Measurements from ENCODE around the gene LRRTM3. TPM values are rescaled to one million over a fixed set of nuclear protein-coding genes. Genes with fewer than 3 reads are reported as not detected.

LRRTM3 gene
- total RNA-seq, 1 donor from 2014 or later: 0.13 TPM

DNA sequence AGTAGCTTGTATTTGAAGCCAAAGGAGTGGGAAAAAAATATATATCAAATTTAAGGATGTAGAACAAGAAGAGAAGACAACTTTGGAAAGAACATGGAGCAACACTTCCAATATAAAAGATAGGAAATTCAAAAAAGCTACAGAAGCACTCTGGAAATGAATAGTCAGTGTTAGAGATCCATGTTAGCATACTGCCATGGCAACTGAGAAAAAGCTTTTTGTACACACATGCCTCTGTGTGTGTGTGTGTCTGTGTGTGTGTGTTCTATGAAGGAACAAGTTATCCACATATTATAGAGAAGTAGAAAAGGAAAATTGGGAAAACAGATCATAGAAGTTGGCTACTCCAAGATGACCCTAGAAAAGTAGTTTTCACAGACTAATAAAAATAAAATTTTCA, 96.3 kb downstream of the LRRTM3 start:
- DNase-seq (ENCODE audit: low spot score): no peak

DNA sequence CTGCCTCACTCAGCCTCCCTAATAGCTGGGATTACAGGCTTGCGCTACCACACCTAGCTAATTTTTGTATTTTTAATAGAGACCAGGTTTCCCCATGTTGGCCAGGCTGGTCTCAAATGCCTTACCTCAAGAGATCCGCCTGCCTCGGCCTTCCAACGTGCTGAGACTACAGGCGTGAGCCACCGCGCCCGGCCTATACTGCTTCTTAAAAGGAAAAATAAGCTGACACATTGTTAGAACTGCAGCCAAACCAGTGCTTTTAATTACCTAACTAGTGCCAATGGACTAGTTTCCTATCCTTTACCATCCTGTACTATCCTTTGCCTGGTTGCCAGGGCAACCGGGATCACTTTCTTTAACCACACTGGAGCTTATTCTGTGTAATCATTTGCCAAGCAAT, 108.0 kb downstream of the LRRTM3 start:
- DNase-seq (ENCODE audit: low spot score): no peak

DNA sequence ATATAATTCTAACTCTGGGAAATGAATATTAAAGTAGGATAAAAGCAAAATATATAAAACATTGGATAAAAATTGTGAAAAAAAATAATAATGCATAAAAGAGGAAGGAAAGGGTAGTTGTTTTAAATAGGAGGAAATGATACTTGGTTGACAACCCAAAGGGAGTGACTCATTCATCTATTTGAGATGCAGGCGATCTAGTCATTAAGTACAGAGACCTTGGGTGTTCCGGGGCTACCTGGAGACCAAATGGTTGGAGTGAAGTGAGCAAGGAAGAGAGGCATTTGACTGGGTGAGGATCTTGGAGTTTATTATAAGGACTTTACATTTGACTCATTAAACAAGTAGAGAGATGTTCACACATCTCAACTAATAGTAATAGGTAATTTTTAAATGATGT, 111.0 kb downstream of the LRRTM3 start:
- DNase-seq (ENCODE audit: low spot score): no peak

DNA sequence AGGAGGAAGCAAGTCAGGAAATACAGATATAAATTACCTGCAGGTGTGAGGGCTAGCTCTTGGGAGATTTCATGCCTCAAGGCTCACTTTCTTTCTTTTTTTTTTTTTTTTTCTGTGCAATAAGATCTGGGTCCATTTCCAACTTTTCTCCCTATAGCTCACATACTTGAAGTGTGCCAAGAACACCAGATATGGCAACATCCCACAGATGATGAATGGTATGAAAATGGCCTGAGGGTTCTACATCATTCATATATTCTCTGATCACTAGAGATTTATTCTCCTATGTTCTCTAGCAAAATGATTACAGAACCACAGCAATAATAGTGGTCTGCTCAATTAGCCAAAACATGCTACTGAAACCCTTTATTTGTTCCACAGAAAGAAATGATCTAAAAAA, 117.2 kb downstream of the LRRTM3 start:
- no peak for DNase-seq (ENCODE audit: low spot score)

DNA sequence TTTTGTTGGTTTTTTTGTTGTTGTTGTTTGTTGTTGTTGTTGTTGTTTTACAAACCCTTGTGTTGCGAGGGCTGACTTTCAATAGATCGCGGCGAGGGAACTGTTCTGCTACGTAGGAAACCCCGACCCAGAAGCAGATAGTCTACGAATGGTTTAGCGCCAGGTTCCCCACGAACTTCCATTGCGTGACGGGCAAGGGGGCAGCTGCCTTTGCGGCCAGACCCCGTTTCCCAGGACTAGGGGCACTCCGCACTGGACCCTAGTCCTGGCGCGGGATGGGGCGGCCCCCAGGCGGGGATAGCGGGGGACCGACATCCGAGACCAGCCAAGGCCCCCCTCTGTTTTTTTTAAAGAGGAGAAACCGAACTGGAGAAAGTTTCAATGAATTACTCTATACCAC, 119.6 kb downstream of the LRRTM3 start:
- no peak for DNase-seq (ENCODE audit: low spot score)

DNA sequence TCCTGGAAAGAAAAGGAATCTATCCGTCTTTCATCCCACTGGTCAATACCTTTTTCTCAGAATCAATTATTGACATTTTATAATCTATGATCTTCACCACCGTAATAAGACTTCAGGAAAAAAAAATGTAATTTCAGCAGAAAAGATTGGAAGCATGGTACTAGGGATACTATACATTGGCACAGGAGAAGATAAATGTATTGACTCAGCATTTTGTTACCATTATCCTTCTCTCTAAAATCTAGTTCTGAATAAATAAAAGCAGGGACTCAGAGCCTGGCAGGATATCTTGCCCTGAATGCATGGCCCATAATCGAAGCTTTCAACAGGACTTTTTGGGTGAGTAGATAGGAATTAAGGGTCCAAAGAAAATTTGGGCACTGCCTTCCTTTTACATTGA, 120.7 kb downstream of the LRRTM3 start:
- no peak for DNase-seq (ENCODE audit: low spot score)

DNA sequence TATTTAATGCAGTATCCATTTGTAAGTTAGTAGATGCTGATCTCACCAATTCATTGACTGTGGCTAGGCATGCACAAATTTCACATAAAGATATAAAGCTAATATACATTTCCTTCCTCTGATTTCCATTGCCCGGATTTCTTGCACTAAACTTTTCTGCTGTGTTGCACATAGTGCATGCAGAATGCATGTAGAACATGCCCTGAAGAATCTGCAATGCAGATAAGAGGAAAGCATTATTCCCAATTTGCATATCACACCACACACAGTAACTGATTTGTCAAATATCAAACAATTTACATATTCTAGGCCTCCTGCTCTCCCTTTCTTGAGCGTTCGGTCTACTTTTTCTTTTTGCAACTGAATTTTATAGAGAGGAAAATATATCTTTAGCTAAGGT, 124.2 kb downstream of the LRRTM3 start:
- no peak for DNase-seq (ENCODE audit: low spot score)

DNA sequence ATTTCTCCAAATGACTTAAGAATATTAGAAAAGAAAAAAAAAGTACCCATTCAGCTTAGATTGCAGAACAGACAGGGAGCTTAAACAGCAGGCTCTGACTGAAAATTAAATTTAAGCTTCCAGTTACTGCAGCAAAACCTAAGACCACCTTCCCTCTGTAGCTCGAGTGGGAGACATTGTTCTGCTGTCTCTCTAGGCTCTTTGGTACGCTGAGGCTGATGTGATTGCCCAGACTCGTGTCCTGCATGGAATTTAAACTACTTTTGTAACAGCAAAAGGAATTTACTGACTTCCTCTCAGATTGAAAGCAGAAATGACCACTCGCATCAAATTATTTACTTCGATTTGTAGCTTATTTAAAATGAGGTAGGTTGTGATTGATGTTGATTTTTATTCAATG, 124.6 kb downstream of the LRRTM3 start:
- DNase-seq (ENCODE audit: low spot score): no peak

DNA sequence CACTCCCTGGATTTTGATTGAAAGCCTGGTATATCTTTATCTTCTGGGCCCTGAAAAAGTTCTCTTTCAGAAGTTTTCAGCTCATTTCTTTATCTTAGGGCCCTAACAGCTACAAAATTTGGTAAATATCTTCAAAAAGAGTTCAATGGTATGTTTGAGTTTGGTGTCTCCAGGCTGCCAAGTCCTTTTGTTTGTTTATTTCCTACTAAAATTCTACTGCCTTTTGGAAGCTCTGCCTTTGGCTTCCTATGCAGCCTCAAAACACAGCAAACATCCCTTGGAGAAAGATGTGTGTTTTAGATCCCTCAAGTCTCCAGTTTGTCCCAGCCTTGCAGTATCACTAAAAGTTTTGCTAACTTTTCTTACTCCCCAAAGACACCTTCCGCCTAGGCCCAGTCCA, 146.8 kb downstream of the LRRTM3 start:
- no peak for DNase-seq (ENCODE audit: low spot score)

DNA sequence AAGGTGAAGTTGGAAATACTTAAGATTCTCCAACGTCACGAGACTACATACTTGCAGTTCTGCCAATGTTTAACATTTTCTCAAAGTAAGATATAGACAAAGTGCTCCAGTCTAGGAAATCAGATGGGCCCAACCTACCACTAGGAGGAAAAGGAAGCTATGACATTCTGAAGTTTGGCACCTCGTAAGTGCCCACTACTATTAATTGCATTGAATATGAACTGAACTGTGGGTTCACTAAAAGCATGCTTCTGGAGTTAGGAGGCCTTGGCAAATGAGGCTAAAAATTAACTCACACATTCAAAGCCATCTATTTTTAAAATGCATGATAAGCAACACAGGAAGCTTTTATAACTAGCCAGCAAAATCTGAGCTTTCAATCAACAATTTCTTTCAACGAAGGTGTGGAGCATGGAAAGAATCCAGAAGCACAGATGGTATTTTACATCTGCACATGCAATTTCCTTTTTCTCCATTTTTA, 149.7 kb downstream of the LRRTM3 start:
- no peak for DNase-seq (ENCODE audit: low spot score)

DNA sequence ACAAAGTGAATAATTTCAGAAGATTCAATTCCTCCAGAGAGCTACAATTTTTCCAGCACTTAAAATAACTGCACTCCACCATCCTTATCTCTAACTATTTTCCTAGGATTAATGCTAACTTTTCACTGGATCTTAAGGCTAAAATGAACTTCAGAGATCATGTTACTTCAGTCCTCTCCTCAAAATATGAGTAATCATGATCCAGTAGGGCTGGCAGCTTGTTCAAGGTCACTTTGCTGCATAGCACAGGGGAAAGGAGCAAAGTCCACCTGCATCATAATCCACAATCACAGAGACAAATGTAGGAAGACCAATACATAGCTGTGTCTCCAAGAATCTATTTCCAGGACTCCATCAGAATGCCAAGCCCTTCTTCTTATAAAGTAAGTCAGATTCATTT, 150.3 kb downstream of the LRRTM3 start:
- no peak for DNase-seq (ENCODE audit: low spot score)

DNA sequence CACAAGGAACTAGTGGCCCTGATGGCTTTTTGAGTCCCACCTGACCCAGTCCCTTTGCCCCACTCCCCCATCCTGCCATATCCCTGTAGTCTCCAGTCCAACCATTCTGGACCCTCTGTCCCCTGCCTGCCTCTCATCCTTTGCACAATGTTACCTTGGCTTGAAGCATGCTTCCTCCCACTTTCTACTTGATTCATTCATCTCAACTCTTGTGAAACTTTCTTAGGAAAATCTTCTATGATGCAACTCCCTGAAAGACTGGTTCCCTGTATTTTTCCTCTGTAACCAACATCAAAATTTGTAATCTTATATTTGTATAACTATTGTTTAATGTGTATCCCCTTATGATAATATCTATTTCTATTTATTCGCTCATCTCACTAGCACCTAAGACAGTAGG, 151.5 kb downstream of the LRRTM3 start:
- no peak for DNase-seq (ENCODE audit: low spot score)

DNA sequence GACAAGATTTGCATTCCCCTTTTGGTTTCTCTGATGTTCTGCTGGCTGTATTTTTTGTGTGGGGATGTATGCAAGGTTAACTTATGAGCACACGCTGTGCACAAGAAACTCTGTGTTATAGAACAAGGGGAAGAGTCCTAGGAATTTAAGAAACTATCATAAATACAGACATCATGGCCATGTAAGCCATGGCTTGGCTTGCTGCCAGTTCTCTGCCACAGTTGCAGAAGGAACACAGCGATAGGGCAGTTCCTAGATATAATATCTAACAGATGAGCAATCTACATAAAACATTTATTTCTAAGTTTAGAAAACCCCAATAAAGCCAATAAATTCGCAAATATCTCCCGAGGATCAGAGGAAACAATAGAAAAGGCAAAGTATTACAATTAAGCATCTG, 153.3 kb downstream of the LRRTM3 start:
- DNase-seq (ENCODE audit: low spot score): no peak

DNA sequence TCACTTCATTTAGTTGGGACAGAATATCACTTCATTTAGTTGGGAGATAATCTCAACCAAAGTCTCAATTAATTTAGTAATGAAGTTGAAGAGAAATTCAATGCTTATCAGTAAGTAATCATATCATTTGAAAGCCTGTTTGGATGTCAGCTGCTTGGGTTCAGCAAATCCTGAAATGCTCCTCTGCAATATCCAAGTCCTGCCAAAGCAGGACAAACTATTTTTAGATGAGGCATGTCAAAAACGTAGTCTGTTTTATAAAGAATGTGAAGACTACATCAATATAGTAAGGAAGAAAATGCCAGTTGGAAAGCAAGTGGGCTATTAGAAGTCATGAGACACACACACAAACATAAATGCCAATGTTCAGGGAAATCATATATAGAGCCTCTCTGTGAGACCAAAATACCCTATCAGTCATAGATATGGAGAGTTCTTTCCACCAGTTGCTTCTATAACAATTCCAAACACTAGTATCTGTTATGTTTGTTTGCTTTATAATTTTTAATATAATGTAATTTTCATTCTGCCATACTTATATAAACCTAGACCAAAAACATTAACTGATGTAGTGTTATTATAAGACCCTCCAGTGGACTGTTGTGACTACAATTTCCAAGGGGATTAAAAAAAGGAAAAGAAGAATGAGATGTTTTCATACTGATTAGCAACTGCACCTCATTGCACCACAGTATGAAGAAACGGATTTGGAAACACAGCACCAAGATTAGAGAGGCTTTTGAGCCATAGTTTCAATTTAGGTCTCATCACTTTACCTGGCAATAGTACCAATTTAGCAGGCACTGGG, 160.7 kb downstream of the LRRTM3 start:
- DNase-seq (ENCODE audit: low spot score): no peak

DNA sequence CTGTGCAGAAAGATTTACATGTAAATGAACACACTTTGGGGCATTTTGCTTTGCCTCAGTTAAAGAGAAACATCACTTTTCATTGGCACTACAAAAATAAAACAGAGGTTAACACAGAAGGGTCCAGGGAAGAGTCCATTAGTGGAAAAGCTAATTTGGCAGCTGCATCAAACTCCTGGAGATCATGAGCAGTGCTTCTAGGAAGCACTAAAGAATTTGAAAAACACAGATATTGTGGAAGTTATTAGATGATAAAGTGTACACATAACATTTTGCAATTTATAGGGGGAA, 161.2 kb downstream of the LRRTM3 start:
- no peak for DNase-seq (ENCODE audit: low spot score)

DNA sequence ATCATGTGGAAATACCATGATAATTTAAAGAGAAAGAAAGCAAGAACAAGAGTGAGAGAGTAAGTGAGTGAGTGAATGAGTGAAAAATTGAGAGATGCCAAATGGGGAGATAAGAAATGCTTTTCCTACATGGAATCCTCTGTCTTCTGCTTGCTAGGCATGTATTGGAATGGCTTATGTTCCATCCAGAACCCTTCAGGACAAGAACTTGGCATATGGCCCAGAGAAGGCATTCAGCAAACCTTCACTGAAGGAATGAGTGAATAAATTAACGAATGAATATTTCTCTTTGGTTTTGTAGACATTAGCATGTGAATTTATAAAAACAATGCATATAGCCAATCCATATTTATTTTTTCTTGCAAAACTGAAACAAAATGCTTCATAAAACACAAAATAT, 162.2 kb downstream of the LRRTM3 start:
- no peak for DNase-seq (ENCODE audit: low spot score)

DNA sequence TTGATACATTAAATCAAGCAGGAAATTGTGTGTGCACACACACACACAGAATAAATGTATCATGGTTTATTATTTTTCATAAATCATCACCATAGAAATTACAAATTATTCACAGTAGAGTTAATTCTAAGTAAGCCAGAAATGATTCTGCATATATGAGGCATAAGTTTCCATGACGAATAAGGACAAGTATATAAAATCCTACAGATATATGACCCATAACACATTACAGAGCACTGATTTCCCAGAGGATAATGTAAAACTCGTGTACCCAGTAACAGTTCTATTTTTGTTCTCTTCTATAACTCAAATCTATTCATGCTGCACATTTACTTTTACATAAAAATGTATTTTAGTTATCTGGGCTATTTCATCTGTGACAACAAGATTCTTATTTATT, 169.7 kb downstream of the LRRTM3 start:
- DNase-seq (ENCODE audit: low spot score): no peak

DNA sequence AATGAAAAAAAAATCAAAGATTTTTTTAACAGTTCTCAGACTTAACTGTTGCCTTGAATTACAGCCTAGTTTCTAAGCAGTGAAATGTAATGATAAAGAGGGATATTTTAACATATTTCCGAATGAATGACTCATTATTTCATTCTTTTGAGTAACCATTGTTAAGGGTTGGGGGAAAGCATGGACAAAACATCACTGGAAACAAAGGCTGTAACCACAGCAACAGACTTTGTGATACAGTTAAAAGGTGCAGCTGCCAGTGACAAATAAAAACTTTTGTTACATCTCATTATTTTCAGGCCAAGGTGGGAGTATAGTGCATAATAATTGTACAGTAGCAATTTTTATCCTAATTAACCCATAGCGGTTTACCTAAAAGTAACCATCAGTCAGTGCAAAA, 172.6 kb downstream of the LRRTM3 start:
- DNase-seq (ENCODE audit: low spot score): no peak

DNA sequence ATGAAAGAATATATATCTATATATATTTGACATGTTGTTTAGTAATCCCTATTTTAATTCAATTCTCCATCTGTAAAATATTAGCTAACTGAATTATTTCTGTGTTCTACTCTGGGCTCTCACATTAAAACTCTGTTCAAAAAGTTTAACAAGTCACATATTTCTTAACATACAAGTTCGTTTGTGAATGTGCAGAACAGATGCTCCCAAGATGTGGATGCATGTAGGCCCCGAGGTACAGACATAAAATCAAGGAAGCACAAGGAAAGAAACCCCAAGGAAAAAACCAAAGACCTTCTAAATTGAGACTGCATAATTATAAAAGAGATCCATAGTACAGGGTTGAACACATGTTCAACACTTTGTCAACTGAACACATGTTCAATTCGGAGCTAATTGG, 175.1 kb downstream of the LRRTM3 start:
- DNase-seq (ENCODE audit: low spot score): no peak

DNA sequence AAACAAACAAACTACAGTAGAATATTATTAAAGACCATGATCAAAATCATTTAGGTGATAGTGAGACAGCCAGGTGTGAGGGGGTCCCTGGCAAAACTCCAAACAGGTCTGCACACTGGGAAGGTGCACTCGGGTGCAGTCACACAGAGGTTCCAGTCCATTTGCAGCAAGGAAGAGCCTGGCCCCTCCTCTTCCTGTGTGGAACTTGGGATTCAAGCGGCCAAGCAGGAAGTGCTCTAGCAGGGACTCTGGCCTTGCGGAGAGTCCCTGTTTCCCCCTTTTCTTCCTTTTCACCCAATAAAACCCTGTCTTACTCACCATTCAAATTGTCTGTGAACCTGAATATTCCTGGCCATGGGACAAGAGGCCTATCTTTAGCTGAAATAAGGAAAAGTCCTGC, 181.8 kb downstream of the LRRTM3 start:
- no peak for DNase-seq (ENCODE audit: low spot score)

DNA sequence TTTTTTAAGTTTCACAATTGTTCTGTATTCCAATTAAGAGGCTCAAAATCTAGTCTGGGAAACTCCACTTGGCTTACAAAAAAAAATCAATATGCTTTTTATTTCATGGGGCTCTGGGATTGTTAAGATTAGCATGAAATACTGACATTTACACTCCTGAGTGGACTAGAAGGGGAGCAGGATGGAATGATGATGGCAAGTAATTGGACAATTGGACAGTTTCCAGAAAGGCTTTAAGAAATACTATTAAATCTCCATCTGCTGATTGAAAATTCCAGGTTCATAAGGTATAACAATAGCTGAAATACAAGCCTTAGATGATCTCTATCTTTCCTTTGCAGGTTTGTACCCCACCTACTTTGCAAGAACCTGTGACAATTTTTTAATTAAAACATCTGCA, 184.4 kb downstream of the LRRTM3 start:
- DNase-seq (ENCODE audit: low spot score): no peak

DNA sequence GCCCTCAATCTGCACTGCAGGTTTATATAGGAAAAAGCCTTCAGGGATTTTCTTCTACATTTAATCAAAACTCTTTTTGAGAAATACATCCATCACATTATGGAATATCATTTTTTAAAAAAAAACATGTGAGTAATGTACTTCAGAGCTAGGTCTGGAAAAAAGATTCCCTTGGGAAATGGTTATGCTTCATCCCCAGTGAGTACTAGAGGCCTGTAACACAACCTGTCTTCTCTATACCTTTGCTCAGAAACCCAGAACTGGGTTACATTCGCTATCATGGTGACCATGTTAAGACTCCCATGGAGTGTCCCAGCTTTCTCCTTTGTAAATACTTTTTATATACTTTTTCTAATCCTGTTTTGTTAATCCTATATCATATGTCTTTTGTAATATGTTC, 186.9 kb downstream of the LRRTM3 start:
- no peak for DNase-seq (ENCODE audit: low spot score)

DNA sequence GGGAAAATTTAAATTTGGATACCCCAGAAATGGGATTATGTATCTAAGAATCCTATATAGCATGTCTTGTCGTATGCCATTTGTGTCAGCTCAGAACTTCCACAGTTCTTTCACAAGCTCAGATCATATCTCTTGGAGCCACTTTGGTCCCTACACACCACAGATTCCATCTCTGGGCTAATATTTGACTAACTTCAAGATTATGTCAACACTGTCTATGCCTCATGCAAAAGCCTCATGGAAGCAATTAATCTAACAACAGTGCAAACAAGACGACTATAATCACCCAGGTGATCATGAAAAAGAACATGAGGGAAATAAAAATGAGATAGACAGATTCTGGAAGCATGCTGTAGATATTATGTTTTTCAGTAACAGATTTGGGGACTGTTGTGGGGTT, 189.1 kb downstream of the LRRTM3 start:
- DNase-seq (ENCODE audit: low spot score): no peak

DNA sequence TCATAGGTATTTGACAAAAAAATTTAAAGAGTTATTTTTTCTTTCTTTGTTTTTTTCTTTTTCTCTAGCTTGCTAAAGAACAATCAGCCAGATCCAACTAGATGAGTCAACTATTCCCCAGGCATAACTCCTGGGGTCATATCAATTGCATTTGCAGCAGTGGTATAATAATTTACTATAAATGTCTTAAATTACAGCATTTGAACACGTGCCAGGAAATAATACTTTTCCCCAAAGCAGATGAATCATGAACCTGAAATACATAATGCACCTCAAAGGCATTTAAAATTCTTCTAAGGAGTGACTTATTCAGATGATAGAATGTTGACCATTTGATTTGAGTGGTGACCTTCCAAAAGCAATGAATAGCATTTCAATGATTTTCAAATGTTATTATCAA, 190.1 kb downstream of the LRRTM3 start:
- DNase-seq (ENCODE audit: low spot score): no peak

All from ureter (tissue), 1 donor.